NCI-H526 treated with DMSO at 0.1 percent for 48 hours (cell line): ENCODE data around the gene GNG14.
A peak's percentile ranks its signal among the peaks of the same experiment; 100 is the strongest.
"Not testable (repeated sequence)": the region's sequence is repeated elsewhere in the genome, so short reads cannot be mapped to it uniquely, and the experiment has no call there.

Experiments used
- DNase-seq: peaks from one replicate; lab custom pipeline; 2025; lab: John Stamatoyannopoulos, UW

Gene GNG14

DNA sequence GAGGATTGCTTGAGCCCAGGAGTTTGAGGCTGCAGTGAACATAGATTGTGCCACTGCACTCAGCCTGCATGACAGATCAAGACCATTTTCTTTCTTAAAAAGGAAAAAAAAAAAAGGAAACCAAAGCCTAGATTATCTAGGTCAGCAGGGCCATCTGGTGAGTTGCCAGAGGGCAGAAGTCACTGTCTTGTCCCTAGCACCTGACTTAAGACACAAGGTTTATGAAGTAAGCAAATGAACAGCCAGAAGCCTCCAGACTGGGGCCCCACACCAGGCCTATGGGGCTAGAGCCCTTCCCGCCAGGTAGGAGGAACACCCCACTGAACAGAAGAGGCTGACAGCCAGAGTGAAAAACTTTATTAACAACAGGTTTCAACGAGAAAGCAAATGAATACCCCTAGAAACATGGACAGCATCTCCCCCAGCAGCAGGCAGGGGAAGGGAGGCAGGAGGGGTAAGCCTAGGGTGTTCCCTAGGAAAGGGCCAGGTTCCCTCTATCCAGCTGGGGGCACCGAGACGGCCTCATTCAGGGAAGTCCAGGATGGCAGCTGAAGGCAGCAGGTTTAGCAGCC lies 20.0 kb upstream of the GNG14 start:
- DNase-seq: no peak

GRCh38 chr19:12668346-12668745 lies 19.5 kb upstream of the GNG14 start:
- no peak for DNase-seq

GRCh38 chr19:12668932-12669269 lies 18.9 kb upstream of the GNG14 start:
- no peak for DNase-seq

GRCh38 chr19:12669270-12670158 lies 18.3 kb upstream of the GNG14 start:
- peak; percentile 69 for DNase-seq

- DNase-seq: no peak
Measured at GRCh38 chr19:12670159-12670928, 17.5 kb upstream of the GNG14 start.

DNA sequence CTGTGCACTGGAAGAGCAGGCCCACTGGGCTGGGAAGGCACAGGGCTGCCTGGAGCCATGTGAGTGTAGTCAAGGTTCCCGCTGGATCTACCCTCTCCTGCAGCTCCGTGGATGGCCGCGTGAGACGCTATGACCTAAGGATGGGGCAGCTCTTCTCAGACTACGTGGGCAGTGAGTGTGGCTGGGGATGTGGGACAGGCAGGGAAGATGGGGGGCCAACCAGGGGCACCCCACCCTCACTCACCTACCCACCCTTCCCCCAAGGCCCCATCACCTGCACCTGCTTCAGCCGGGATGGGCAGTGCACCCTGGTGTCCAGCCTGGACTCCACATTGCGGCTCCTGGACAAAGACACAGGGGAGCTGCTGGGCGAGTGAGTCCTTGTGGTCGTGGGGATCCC lies 15.1 kb upstream of the GNG14 start:
- no peak for DNase-seq

DNA sequence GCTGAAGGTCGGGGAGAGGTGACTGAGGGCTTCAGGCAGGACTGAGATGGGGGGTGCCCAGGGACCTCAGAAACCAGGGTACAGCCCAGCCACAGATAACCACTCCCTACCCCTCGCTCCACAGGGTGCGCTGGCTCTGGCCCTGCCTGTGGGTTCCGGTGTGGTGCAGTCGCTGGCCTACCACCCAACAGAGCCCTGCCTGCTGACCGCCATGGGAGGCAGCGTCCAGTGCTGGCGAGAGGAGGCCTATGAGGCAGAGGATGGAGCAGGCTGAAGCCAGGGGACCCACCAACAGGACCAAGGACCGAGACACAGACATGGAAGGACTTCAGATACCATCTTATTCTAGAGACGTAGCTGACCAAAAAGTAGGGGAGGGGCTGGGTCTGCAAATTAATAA lies 12.4 kb upstream of the GNG14 start:
- DNase-seq: no peak

GRCh38 chr19:12675940-12676339 lies 11.9 kb upstream of the GNG14 start:
- DNase-seq: no peak

DNA sequence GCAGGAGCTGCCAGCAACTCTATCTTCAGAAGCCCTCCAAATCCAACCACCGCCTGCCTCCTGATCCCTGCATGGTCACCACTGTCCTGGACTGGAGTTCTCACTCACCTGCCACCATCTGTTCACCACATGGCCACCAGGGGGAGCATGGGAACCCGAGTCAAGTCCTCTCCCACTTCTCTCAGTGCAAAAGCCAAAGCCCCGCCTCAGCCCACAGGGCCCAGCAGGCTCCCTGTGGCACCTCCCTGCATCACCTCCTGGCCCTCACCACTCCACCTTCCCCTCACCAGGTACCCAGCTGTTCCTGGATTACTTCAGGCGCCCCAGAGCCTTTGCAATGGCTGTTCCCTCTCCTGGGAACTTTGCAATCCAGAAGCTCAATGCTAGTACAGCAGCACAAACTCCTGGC lies 11.4 kb upstream of the GNG14 start:
- peak; percentile 5 for DNase-seq

GRCh38 chr19:12676928-12677327 lies 10.9 kb upstream of the GNG14 start:
- no peak for DNase-seq

DNA sequence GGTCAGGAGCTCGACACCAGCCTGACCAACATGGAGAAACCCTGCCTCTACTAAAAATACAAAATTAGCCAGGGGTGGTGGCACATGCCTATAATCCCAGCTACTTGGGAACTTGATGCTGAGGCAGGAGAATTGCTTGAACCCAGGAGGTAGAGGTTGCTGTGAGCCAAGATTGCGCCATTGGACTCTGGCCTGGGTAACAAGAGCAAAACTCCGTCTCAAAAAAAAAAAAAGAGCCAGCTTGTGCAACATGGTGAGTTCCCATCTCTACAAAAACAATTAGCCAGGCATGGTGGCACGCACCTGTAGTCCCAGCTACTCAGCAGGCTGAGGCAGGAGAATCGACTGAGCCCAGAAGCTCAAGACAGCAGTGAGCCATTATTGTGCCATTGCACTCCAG lies 9.8 kb upstream of the GNG14 start:
- DNase-seq: not testable (repeated sequence)

DNA sequence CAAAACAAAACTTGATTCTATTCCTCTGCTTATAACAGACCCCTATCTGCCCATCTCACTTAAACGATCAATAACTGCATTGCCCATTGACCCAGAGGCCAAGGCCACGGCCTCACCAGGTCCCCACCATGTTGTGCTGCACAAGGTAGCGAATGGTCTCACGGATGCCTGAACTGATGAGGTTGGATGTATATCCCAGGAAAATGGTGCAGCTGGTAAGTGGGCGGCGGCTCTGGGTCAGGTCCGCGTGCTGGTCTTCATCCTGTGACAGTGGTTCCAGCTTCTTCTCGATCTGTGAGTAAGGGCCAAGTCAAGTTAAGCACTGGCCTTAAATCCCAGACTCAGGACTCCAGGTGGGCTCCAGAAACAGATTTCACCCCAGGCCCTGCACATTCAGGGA lies 7.8 kb upstream of the GNG14 start:
- DNase-seq: no peak

DNA sequence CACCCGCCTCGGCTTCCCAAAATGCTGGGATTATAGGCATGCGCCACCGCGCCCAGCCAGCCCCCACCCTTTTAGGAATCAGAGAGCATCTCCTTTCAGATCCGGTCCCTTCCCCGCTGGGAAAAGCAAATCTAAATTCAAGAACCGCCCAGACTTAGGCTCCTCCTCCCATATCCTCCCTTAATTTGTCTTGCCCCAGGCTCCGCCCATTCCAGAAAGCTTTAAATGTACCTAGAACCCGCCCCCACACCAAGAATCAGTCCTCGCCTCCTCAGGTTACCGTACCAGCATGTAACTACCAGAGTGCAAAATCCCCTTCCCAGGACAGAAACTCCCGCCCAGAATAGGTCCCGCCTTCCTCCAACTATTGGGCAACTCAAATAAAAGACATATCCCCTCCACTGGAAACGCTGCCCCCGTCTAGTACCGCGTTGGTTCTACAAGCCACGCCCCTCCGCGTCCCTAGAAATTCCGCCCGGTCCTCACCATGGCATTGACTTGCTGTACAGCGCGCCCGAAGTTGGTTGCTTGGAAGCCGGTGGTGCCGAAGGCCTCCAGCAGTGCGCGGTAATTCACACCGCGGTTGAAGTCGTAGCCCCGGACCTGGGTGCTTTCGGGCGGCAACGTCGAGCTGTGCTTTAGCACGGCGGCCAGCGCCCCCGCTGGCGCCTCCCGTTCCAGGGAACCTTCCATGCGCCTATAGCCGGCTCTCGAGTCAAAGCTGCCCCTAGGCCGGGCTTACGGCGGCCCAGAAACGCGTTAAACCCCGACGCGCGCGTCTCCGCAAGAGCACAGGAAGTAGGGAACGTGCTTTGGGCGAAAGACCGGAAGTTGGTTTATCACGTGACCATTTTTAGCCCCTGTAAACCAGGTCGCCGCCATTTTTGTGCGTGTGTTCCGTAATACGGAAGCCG lies 6.5 kb upstream of the GNG14 start, which contains the start of gene DHPS:
Gene DHPS (minus strand): TSS at position 807 of the 914 bp plus-strand sequence. CDS start 114 bp downstream, at position 693.
- DNase-seq: peak; percentile 93

GRCh38 chr19:12685831-12686230 lies 2.0 kb upstream of the GNG14 start:
- DNase-seq: no peak

DNA sequence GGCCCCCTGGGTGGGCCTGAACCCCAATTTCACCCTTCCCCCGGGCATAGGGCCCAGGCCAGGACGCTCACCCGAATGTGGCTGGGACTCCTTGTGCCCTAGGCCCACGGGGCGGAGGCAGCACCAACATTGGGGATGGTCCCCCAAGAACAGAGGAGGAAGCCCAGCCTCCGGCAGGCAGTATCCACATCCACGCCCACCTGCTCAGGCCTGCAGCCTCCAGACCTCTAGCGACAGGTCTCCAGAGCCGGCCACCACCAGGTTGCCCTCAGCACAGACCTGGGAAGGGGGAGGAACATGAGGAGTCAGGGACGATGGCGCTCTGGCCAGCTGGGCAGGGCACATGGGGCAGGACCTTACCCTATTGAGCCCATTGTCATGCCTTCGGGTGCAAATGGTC lies 1.2 kb downstream of the GNG14 start:
- DNase-seq: no peak

GRCh38 chr19:12689581-12690216 lies 1.9 kb downstream of the GNG14 start:
- DNase-seq: no peak

DNA sequence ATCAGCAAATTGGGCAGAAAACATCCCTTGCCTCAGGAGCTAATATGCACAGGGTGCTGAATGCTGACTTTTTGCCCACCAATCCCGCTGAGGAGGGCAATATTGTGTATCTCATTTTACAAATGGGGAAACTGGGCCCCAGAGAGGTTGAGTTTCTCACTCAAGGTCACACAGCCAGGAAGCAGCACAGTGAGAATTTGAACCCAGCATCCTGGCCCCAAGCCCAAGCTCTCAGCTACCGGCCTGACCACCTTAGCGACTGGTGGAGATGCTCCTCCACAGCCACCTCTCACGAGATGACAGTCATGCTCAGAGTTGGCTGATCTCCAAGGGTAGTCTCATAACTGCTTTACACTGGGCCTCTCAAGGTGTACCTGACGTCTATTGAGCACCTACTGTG lies 5.2 kb downstream of the GNG14 start:
- no peak for DNase-seq

DNA sequence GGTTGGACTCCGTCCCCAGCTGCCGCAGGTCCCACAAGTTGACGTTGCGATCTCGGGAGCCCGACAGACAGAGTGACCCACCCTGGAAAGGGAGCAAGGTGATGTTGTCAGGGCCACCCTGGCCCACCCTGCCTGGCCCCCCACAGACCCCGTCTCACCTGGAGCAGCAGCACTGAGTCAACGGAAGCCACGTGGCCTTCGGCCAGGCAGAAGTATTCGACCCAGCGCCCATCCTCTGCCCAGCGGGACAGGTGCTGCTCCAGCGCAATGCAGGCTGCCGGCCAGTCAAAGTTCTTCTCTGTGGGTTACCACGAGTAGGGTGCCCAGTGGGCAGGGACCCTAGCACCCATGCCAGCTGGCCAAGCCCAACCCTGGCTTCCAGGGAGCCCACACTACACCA lies 6.8 kb downstream of the GNG14 start:
- no peak for DNase-seq

DNA sequence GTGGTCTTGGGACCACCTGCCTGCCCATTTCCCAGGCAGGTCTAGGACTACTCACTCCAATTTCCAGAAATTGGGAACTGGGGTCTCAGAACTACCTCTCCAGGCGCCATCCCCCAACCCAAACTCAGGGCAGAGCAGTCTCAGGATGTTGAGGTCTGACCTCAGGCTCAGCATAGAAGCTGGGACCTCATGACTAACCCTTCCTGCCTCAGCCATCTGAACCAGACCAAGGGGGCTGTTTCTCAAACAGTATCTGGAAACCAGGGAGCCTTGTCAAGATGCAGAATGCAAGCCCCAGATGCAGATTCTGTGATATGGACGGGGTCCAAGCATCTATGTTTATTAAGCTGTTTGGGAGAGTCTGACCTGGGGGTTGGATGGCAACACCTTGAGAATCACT lies 7.3 kb downstream of the GNG14 start:
- no peak for DNase-seq

- DNase-seq: no peak
Measured at GRCh38 chr19:12695514-12695913, 7.7 kb downstream of the GNG14 start.

DNA sequence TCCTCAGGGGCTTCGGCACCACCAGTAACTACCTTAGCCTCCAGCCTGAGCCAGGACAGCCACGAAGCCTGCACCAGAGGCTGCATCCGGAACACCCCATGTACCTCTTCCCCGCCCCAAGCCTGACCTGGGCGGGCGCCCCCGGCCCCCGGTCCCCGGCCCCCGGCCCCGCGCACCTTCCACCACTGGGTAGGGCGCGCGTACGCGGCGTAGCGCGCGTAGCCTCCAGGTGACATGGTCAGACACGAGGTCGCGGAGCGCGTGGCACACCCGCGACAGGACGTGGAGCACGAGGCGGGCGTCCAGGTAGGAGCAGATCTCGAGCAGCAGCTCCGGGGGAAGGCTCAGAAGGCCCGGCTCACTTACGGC lies 8.2 kb downstream of the GNG14 start:
- DNase-seq: no peak
